CD4-positive, alpha-beta T cell treated with Interleukin-10 for 1 hour (primary cell): ENCODE data around the gene C4orf51.
"Not testable (repeated sequence)": the region's sequence is repeated elsewhere in the genome, so short reads cannot be mapped to it uniquely, and the experiment has no call there.

Experiments used
- DNase-seq: peaks from one replicate; pipeline ENCODE4 v3.0.0-alpha.2; 2020

Gene C4orf51

DNA sequence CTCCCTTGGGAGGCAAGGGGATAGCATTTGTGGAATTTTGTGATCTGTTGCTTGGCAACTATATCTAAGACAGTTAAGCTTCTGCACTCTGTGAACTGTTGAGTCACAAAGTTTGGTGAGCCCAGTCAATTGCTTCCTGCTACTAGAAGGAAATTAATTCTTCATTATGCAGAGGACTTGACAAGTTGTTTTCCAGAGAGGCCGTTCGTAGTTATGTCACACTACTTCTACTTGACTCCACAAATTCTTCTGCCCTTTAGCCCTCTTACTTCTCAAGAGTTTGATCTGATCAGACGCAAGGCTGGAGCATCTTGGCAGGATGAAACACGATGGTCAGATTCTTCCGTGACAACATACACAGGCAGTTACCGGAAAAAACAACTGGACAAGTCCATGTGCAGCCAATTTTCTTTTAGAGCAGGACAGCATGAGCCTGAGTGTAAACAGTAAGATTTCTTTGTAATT lies at the start of gene C4orf51:
C4orf51 (plus strand) TSS at position 156 of the 465 bp plus-strand sequence; CDS start at position 214, 58 bp downstream.
- no peak for DNase-seq

DNA sequence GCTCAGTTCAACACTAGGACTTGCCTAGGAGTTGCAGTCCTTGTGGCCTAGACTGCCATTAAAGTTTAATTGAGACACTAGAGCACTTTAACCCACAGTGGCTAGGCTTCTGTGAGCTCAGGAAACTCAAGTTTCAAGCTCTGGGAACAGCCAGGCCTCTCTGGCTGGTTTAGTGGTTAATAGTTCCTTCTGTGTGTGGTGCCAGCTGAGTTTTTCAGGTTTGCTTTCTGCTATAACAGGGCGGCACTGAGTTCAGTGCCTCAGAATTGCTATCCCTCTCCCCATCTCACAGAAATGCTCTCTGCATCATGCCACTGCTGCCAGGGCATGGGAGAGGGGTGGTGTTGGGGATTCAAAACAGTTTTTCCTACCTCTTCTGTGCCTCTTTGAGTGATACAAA lies 44.8 kb upstream of the C4orf51 start:
- DNase-seq = no peak

DNA sequence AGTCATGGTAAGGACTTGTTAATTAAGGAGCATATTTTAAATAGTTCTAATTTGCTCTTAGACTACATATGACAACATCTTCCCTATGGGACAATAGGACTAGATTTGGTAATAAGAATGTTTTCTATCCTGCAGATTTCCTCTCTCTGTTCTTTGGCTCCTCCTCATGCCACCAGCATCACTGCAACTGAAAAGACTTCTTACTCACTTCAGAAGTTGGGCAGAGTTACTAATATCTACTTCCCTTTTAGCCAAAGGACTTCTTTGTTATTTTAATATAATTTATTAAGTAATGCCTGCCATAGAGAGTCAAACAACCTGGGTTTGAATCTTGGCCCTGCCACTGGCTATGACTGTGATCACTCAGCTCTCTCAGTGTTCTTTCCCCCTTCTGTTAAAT lies 44.3 kb upstream of the C4orf51 start:
- no peak for DNase-seq

DNA sequence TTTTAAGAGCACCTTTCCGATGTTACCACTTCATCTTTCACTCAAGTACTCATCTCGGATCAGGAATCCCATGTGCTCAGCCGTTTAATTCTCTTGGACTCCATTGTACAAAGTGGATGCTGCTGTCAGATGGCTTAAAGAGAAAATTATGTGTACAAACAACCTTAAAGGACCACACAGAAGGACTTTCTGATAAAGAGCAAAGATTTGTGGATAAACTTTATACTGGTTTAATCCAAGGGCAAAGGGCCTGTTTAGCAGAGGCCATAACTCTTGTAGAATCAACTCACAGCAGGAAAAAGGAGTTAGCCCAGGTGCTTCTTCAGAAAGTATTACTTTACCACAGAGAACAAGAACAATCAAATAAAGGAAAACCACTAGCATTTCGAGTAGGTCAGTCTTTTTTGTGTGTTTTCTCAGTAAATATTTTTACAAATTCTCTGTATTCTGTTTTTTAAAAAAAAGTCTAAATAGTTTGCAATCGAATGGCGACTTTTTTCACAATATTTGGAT lies 40.7 kb upstream of the C4orf51 start:
- DNase-seq = no peak

DNA sequence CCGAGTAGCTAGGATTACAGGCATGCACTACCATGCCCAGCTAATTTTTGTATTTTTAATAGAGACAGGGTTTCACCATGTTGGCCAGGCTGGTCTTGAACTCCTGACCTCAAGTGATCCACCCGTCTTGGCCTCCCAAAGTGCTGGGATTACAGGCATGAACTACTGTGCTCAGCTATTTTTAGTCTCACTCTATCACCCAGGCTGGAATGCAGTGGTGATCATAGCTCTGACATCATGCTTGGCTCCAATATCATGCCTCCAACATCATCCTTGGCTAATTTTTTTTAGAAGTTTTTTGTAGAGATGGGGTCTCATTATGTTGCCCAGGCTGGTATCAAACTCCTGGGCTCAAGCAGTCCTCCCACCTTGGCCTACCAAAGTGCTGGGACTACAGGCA lies 39.7 kb upstream of the C4orf51 start:
- DNase-seq = not testable (repeated sequence)

DNA sequence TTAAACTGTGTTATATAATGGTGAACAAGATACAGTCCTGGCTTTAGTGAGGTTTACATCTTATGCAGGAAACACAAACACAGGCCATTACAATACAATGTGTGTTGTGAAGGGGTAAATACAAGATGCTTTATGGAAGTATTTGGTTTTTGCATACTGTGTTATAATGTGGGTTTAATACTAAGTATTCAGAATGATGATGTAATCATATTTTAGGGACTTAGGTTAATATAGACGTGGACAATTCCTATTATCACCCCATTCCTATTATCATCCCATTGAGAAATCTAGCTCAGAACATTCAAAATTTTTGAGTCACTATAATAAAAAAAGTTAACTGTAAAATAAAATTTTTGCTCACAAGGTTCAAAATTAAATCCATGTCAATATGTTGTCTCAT lies 36.7 kb upstream of the C4orf51 start:
- DNase-seq = no peak

DNA sequence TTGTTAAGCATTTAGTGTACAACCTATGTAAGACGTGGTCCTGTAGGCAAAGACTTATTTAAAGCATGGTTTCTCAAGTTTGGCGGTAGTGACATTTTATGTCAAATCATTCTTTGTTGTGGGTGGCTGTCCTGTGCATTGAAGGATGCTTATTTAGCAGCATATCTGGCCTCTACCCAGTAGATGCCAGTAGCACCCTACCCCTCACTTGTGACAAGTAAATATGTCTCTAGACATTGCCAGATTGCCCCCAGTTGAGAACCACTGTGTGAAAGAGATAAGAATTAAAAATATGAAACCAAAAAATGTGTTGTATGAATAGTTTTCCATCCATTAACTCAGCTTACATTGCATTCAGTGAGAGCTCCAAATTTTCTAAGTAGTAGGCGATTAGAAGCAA lies 35.2 kb upstream of the C4orf51 start:
- DNase-seq = no peak

DNA sequence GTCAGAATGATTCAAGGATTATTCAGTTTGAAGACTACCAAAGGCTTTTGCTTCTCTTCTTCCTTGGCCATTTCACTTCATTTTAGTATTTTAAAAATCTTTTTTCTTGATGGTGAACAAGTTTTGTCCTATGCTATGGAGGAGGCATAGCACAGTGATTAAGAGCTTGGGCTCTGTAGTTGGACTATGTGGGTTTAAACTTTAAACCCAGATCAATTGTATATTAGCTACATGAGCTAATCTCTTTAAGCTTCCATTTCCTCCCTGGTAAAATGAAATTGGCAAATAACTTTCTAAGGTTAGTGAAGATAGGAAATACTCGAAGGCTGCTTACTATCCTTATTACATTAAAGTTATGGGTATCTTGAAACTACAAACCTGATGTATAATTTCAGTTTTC lies 23.8 kb upstream of the C4orf51 start:
- DNase-seq = no peak

DNA sequence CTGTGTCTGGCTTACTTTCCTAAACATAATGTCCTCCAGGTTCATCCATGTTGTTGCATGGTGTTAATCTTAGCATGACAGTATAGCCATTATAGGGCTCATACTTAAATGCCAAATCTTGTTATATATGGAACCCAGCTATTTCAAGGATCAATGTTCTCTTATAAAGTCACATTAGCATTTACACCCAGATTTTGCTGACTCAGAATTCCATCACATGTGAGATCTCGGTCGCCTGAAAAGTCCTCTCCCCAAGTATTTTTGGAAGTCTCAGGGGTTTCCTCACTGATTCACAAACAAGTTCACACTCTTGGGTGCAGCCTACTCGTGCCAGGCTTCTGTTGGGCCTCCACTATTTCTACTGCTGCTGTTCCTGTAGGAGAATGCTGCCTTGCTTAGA lies 19.9 kb upstream of the C4orf51 start:
- no peak for DNase-seq

DNA sequence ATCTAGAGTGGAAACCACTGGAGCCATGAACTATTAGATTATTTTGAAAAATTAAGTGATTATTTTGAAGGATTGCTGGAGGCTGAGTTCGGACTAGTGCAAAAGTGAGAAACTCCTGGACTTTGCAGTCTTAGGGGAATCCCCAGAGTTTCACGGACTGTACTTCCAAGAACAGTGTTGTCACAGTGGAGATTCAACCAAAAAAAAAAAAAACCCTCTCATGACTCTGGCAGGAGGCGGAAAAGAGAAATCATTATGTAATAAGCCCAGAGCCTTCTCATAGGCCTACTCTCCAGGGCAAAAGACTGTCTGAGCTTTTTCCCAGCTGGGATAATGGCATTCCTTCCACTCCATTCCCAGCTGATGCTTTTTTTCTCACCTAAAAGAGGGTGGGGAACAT lies 16.8 kb upstream of the C4orf51 start:
- DNase-seq = no peak

DNA sequence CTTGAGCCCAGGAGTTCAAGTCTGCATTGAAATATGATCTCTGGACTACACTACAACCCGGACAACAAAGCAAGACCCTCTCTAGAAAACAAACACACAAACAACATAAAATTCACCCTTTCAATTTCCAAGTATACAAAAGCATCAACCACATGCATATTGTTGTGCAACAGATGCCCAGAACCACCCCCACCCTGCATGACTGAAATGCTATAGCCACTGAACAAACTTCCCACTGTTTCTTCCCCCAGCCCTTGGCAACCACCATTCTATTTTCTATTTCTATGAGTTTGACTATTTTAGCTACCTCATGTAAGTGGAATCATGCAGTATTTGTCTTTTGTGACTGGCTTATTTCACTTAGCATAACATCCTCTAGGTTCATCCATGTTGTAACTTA lies 14.2 kb upstream of the C4orf51 start:
- DNase-seq = no peak

DNA sequence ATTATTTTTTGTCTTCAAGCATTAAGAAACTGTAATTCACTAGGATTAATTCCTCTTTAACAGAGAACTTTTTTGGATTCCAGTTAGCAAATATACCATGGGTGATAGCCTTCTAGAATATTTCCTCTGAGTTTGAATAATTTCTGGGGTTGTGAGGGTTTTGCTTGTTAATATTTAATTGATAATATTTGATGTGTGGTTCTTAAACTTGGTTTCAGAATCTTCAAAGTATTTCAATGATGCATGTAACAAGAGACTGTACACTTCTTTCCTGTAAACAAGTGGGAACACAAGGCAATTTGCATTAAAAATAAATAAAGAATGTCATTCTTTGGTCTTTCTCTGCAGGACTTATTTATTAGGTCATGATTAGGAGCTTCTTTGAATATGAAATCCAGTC lies 9.5 kb upstream of the C4orf51 start:
- no peak for DNase-seq

DNA sequence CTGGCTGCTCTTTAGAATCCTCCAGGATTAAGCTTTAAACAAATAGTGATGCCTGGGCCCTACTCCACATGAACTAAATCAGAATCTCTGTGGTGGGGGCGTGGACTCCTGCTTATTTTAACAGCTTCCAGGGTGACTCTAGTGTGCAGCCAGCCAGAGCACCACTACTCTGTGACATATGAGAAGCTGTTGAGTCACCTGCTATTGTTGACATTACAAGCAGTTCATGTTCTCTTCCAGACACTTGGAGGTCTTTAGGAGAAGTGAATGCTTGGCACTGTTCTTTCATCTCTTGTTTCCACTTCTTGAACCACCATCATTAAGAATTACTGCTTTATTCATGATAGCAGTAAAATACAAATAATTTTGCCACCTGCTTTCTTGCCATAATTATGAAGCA lies 426 bp upstream of the C4orf51 start:
- DNase-seq = no peak

DNA sequence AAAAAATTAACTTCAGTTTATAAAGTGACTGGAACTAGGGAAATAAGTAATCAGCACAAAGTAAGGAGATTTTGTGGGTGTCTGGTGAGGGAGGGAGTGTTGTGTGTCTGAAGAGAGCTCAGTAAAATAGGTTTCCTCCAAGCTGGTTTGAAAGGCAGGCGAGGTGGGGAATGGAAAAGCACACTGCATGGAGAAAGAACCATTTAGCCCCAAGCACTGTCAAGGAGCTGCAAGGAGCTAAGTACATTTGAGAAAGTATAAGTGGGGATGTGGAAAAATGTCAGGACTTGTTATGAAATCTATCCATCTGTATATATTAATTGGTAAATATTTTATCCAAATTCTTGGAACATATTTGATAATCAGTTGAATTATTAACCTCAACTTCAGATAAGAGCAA lies 956 bp downstream of the C4orf51 start:
- no peak for DNase-seq

DNA sequence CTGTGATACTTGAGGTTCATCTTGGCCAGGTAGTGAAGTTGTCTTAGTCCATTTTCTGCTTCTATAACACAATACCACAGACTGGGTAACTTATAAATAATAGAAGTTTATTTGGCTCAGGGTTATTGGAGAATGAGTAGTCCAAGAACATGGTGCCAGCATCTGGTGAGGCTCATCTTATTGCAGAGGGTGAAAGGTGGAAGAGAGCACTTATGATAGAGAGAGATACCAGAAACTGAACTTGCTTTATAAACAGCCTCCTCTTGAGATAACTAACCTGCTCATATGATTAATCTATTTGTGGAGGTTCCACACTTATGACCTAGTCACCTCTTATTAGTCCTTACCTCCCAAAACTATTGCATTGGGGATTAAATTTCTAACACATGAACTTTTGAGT lies 1.6 kb downstream of the C4orf51 start:
- DNase-seq = no peak

DNA sequence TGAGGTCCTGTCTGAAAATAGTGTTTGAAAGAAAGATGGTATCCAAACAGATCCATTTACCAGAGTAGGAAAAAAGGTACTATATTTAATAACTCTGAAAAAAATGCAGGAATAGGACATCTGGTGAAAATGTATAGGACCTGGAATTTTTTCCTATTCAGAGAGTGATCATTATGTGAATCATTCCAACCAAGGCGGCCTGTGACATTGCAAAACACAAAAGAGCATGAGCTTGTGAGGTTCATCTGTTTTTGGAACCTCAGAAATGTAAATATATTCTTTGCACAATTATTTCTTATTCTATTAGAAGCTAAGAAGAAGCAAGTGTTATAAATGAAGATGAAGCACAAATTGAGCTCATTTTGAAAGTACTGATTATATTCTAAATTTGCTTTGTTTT lies 2.0 kb downstream of the C4orf51 start:
- no peak for DNase-seq

DNA sequence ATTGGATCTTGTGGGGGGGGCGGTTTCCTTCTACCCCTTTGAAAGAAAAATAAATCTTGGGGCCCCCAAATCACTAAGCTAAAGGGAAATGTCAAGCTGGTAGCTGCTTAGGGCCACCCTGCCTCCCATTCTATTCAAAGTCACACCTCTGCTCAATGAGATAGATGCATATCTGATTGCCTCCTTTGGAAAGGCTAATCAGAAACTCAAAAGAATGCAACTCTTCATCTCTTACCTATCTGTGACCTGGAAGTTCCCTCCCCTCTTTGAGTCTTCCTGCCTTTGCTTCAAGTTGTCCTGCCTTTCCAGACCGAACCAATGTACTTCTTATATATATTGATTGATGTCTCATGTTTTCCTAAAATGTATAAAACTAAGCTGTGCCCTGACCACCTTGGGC lies 7.0 kb downstream of the C4orf51 start:
- no peak for DNase-seq

DNA sequence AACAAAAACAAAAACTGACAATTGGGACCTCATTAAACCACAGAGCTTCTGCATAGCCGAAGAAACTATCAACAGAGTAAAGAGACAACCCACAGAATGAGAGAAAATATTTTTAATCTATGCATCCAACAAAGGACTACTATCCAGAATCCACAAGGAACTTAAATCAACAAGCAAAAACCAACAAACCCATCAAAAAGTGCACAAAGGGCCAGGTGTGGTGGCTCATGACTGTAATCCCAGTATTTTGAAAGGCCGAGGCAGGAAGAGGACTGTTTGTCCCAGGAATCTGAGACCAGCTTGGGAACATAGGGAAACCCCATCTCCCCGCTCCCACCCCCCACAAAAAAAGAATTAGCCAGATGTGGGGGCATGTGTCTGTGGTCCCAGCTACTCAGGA lies 10.7 kb downstream of the C4orf51 start:
- DNase-seq = no peak

DNA sequence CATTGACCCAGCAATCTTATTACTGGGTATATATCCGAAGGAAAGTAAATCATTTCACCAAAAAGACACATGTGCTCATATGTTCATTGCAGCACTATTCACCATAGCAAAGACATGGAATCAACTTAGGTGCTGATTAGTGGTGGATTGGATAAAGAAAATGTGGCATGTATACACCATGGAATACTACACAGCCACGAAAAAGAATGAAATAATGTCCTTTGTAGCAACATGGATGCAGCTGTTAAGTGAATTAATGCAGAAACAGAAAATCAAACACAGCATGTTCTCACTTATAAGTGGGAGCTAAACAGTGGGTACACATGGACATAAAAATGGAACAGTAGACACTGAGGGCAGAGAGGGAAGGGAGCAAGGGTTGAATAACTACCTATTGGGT lies 11.5 kb downstream of the C4orf51 start:
- DNase-seq = not testable (repeated sequence)

DNA sequence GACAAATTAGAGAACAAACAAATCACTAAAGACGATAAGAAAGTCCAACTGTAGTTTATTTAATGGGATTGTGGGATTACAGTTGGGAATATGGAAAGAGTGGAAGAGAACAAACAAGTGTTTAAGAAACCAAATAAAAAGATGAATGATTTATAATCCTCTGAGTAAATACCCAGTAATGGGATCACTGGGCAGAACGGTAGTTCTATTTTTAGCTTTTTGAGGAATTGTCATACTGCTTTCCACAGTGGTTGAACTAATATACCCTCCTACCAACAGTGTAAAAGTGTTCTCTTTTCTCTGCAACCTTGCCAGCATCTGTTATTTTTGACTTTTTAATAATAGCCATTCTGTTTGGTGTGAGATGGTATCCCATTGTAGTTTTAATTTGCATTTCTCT lies 15.0 kb downstream of the C4orf51 start:
- no peak for DNase-seq

DNA sequence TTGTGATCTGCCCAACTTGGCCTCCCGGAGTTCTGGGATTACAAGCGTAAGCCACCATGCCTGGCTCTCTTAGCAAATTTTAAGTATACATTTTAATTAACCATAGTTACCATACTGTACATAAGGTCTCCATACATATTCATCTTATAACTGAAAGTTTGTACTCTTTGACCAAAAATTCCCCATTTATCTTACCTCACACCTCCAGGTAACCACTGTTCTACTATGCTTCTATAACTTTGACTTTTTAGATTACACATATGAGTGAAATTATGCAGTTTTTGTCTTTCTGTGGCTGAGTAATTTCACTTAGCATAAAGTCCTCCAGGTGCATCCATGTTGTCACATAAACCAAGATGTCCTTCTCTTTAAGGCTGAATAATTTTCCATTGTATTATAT lies 17.4 kb downstream of the C4orf51 start:
- DNase-seq = no peak

DNA sequence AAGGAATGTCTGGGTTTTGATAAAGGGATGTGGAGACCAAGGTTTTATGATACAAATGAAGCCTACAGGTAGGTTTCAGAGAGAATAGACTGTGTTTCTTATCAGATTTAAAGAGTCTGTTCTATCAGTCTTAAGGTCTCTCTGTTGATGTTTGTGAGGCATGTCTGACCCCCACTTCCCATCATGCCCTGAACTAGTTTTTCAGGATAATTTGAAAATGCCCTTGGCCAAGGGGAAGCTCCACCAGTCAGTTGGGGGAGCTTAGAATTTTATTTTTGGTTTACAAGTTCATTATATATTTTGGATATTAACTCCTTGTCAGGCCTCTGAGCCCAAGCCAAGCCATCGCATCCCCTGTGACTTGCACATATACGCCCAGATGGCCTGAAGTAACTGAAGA lies 18.6 kb downstream of the C4orf51 start:
- DNase-seq = no peak

DNA sequence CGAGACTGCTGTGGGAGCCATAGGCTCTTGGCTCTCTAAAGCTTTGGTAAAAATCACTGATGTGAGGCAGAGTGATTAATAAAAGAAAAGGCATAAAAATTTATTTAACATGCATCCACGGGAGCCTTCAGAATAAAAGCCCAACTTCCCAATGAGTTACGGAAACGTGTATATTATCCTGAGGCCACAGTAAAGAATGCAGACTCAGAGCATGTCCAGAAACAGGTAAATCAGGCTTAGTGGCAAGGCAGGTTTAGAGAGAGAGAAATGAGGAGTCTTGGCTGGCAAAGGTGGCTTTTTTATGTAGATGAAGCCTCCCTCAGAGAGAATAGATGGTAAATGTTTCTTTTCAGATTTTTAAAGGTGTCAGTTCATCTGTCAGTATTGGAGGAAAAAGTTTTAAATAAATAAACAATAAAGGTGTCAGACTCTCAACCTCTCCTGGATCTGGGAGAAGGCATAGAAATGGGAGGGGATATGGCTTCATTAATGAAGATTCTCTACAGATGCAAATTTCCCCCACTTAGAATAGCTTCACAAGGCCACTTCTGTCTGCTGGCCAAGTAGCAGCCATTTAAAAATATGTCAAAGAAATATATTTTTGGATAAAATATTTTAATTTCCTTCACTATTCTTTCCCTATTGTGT lies 24.0 kb downstream of the C4orf51 start:
- no peak for DNase-seq

DNA sequence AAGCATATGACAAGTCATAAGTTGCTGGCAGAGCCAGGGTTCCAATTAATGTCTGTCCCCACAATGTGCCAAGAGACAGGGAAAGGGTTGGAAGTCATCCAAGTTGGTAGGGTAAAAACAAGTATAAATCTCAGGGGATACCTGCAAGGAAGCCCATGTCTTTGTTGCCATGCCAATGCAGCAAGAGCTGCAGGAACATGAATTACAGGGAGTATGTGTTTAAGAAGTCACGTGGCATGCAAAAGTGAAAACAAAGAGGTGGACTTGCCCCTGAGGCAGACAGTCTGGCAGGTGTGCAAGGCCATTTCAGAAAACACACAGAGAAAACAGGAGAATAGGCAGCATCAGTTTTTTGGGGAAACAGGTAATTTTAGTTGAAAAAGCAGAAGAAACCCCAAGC lies 29.4 kb downstream of the C4orf51 start:
- DNase-seq = no peak

DNA sequence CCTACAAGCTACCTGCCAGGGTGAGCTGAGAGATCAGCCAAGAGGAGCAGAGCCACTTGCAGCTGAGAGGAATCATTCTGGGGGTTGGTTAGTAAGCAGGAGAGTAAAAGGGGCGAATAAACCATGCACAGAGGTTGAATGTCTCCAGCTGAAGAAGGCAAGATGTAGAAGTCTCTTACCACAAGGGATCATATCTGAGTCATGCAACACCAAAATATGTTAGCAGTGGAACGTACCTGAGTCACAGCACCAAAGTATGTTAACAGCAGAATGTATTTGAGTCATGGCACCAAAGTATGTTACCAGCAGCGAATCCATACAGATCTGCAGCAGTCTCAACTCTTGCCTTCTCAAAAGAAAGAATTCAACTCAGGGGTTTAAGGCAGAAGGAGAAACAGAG lies 29.9 kb downstream of the C4orf51 start:
- DNase-seq = no peak
